Fibroblast of lung (primary cell): ENCODE results near the gene FAF2.

Source experiments
- EZH2 ChIP-seq: IDR thresholded peaks from 2 replicates; pipeline ENCODE4 v1.5.1; 2012; ENCODE audit warnings: low read length, control low read depth, mild to moderate bottlenecking; ENCODE audit errors: missing control alignments
- TF ChIP-seq, protein P1 (sequence below), 2 donors: IDR thresholded peaks in 1 of 2; conservative IDR thresholded peaks in 1 of 2; 1 replicate in 1 of 2; 2 replicates in 1 of 2; pipeline ENCODE4 v1.5.1; 2011 to 2012; ENCODE audit warnings: low read length in 2 of 2, control low read depth in 1 of 2, inconsistent platforms in 1 of 2, low read depth in 1 of 2, mild to moderate bottlenecking in 1 of 2

DNA sequence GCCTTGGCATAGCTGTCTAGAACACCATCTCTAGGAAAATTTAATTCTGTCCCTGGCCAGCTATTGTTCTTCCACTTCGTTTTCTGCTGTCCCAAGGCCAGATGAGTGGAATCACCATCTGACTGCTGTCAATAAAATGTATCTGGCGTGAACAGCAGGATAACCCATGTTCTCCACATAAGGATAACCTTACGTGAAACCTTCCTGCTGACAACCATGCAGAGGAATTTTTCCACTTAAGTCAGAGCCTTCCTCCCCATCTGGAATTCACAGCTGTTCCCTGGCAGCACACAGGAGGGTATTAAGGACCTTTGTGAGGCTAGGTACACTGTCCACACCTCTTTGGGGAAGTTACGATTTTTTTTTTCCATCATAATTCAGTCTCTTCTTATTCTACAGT is 60.4 kb downstream of the FAF2 start:
- TF ChIP-seq, protein P1, sequence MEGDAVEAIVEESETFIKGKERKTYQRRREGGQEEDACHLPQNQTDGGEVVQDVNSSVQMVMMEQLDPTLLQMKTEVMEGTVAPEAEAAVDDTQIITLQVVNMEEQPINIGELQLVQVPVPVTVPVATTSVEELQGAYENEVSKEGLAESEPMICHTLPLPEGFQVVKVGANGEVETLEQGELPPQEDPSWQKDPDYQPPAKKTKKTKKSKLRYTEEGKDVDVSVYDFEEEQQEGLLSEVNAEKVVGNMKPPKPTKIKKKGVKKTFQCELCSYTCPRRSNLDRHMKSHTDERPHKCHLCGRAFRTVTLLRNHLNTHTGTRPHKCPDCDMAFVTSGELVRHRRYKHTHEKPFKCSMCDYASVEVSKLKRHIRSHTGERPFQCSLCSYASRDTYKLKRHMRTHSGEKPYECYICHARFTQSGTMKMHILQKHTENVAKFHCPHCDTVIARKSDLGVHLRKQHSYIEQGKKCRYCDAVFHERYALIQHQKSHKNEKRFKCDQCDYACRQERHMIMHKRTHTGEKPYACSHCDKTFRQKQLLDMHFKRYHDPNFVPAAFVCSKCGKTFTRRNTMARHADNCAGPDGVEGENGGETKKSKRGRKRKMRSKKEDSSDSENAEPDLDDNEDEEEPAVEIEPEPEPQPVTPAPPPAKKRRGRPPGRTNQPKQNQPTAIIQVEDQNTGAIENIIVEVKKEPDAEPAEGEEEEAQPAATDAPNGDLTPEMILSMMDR (conservative IDR thresholded peaks at IDR 0.05 in 1 of 2, IDR thresholded peaks at IDR 0.05 in 1 of 2; ENCODE audit: low read depth in 1 of 2, low read length in 2 of 2): no peak
- no peak for TF ChIP-seq EZH2
